MM.1S (cell line): Measurements from ENCODE around the gene TMEM131.
A peak's percentile ranks its signal among the peaks of the same experiment; 100 is the strongest.

Experiments used
- DNase-seq: peaks from one replicate; pipeline ENCODE4 v3.0.0-alpha.2; 2015
- H2AFZ ChIP-seq: fragments of 300-600 bp; sonication (generic); 2 replicates; pipeline ENCODE4 v1.6.0; 2016; ENCODE audit warnings: antibody characterized with exemption, low read length
- H3F3A ChIP-seq: fragments of 300-600 bp; sonication (generic); 2 replicates; pipeline ENCODE4 v1.6.1; 2016; ENCODE audit warnings: mild to moderate bottlenecking, antibody characterized with exemption, low read length, moderate library complexity, mixed read lengths; ENCODE audit not compliant: insufficient read depth
- H3K27ac ChIP-seq: fragments of 300-600 bp; sonication (generic); 2 replicates; pipeline ENCODE4 v1.5.1; 2016; ENCODE audit warnings: mild to moderate bottlenecking, low read length
- H3K27me3 ChIP-seq: fragments of 300-600 bp; sonication (generic); replicated peaks from 2 replicates; pipeline ENCODE4 v1.6.0; 2016; ENCODE audit warnings: low read length; ENCODE audit not compliant: insufficient read depth
- H3K36me3 ChIP-seq: fragments of 300-600 bp; sonication (generic); replicated peaks from 2 replicates; pipeline ENCODE4 v1.6.1; 2016; ENCODE audit warnings: mild to moderate bottlenecking, low read length, mixed read lengths; ENCODE audit not compliant: insufficient read depth
- H3K4me1 ChIP-seq: fragments of 300-600 bp; sonication (generic); 2 replicates; pipeline ENCODE4 v1.6.1; 2016; ENCODE audit warnings: low read length, mixed read lengths
- H3K4me2 ChIP-seq: fragments of 300-600 bp; sonication (generic); 2 replicates; pipeline ENCODE4 v1.6.0; 2016; ENCODE audit warnings: low read depth, low read length
- H3K4me3 ChIP-seq: fragments of 300-600 bp; sonication (generic); 2 replicates; pipeline ENCODE4 v1.5.1; 2016; ENCODE audit warnings: low read length, mixed read lengths
- H3K79me2 ChIP-seq: fragments of 300-600 bp; sonication (generic); 2 replicates; pipeline ENCODE4 v1.6.1; 2016; ENCODE audit warnings: mixed run types, low read length, mixed read lengths
- H3K9ac ChIP-seq: fragments of 300-600 bp; sonication (generic); 2 replicates; pipeline ENCODE4 v1.6.1; 2016; ENCODE audit warnings: low read length, mixed read lengths
- H3K9me2 ChIP-seq: fragments of 300-600 bp; sonication (generic); replicated peaks from 2 replicates; pipeline ENCODE4 v1.6.1; 2016; ENCODE audit warnings: mild to moderate bottlenecking, low read length, mixed read lengths; ENCODE audit not compliant: insufficient read depth
- H3K9me3 ChIP-seq: fragments of 300-600 bp; sonication (generic); replicated peaks from 2 replicates; pipeline ENCODE4 v1.6.1; 2016; ENCODE audit warnings: mild to moderate bottlenecking, low read length, mixed read lengths; ENCODE audit not compliant: insufficient read depth
- H4K20me1 ChIP-seq: fragments of 300-600 bp; sonication (generic); 2 replicates; pipeline ENCODE4 v1.6.1; 2016; ENCODE audit warnings: mild to moderate bottlenecking, low read length, moderate library complexity, mixed read lengths; ENCODE audit not compliant: insufficient read depth
- CTCF ChIP-seq: fragments of 300-600 bp; sonication (generic); IDR thresholded peaks from 2 replicates; pipeline ENCODE4 v1.5.1; 2016; ENCODE audit warnings: antibody characterized with exemption, low read length, mixed read lengths
- EZH2 ChIP-seq: fragments of 300-600 bp; sonication (generic); optimal IDR thresholded peaks from 2 replicates; pipeline ENCODE3; 2017; ENCODE audit warnings: low read depth, mild to moderate bottlenecking, antibody characterized with exemption, low read length, mixed read lengths
- EZH2phosphoT487 ChIP-seq: fragments of 300-600 bp; sonication (generic); IDR thresholded peaks from 2 replicates; pipeline ENCODE4 v1.6.1; 2018; ENCODE audit warnings: antibody characterized with exemption, low read length

TMEM131 gene

GRCh38 chr2:97741686-97742085 lies 254.1 kb downstream of the TMEM131 start:
- Histone ChIP-seq H3K27ac (no peak overlapping the region), H3K4me2 (no peak overlapping the region), H3K9ac (no peak overlapping the region), H4K20me1 (no peaks in the 10 kb centered on the region), H3K4me3 (no peak overlapping the region), H3K36me3 (no peaks in the 10 kb centered on the region), H3K4me1 (no peaks in the 10 kb centered on the region), H3K79me2 (no peaks in the 10 kb centered on the region), H2AFZ (no peak overlapping the region), H3K27me3 (no peaks in the 10 kb centered on the region), H3F3A (no peaks in the 10 kb centered on the region), H3K9me3 (no peaks in the 10 kb centered on the region), H3K9me2 (no peaks in the 10 kb centered on the region)
- DNase-seq: no peak
- TF ChIP-seq EZH2 (no peak), EZH2phosphoT487 (no peak), CTCF (no peak)

GRCh38 chr2:97741251-97741650 lies 254.5 kb downstream of the TMEM131 start:
- no peaks in the 10 kb centered on the region for H3K36me3 ChIP-seq
- TF ChIP-seq EZH2phosphoT487 (no peak), CTCF (no peak), EZH2 (no peak)
- H3K27me3 ChIP-seq: no peaks in the 10 kb centered on the region
- no peaks in the 10 kb centered on the region for H3K9me2 ChIP-seq
- H3K9ac ChIP-seq: no peak overlapping the region
- no peaks in the 10 kb centered on the region for H3K4me1 ChIP-seq
- H3K27ac ChIP-seq: no peak overlapping the region
- no peak overlapping the region for H2AFZ ChIP-seq
- H3F3A ChIP-seq: no peaks in the 10 kb centered on the region
- no peaks in the 10 kb centered on the region for H3K9me3 ChIP-seq
- DNase-seq: no peak
- no peak overlapping the region for H3K4me3 ChIP-seq
- no peaks in the 10 kb centered on the region for H3K79me2 ChIP-seq
- H4K20me1 ChIP-seq: no peaks in the 10 kb centered on the region
- H3K4me2 ChIP-seq: no peak overlapping the region

- peak; percentile 48 for DNase-seq
- H3K9me2 ChIP-seq: no peaks in the 10 kb centered on the region
- H2AFZ ChIP-seq: no peak overlapping the region
- no peak overlapping the region for H3K4me2 ChIP-seq
- no peaks in the 10 kb centered on the region for H3F3A ChIP-seq
- H3K4me1 ChIP-seq: no peaks in the 10 kb centered on the region
- no peaks in the 10 kb centered on the region for H3K36me3 ChIP-seq
- no peaks in the 10 kb centered on the region for H4K20me1 ChIP-seq
- H3K9ac ChIP-seq: no peak overlapping the region
- peak; percentile 76 for TF ChIP-seq CTCF
- TF ChIP-seq EZH2: no peak
- no peaks in the 10 kb centered on the region for H3K27me3 ChIP-seq
- H3K4me3 ChIP-seq: no peak overlapping the region
- H3K9me3 ChIP-seq: no peaks in the 10 kb centered on the region
- H3K79me2 ChIP-seq: no peaks in the 10 kb centered on the region
- no peak overlapping the region for H3K27ac ChIP-seq
Observed at GRCh38 chr2:97740590-97741182, 255.1 kb downstream of the TMEM131 start.
